GM18511 (cell line): ENCODE measurements around the gene DUSP7.

Experiments used
- ATAC-seq: cut with Tn5 transposase; IDR thresholded peaks from one replicate; pipeline ENCODE4 v1.9.1; 2021; ENCODE audit warnings: mild to moderate bottlenecking, moderate library complexity; ENCODE audit not compliant: unreplicated experiment

The DUSP7 gene

GRCh38 chr3:52012699-52013098 is 43.7 kb downstream of the DUSP7 start:
- ATAC-seq: no peak

GRCh38 chr3:52010431-52010830 is 45.9 kb downstream of the DUSP7 start:
- no peak for ATAC-seq

GRCh38 chr3:52007291-52007690 is 49.1 kb downstream of the DUSP7 start:
- no peak for ATAC-seq

GRCh38 chr3:52006820-52007133 is 49.6 kb downstream of the DUSP7 start:
- ATAC-seq: no peak

- no peak for ATAC-seq
Measured at GRCh38 chr3:52006017-52006819, 50.2 kb downstream of the DUSP7 start.

- ATAC-seq: no peak
Measured at GRCh38 chr3:52005571-52005986, 50.8 kb downstream of the DUSP7 start.

- no peak for ATAC-seq
Measured at GRCh38 chr3:52004906-52005395, 51.4 kb downstream of the DUSP7 start.

- no peak for ATAC-seq
Measured at GRCh38 chr3:52004163-52004787, 52.1 kb downstream of the DUSP7 start.

GRCh38 chr3:52002748-52003147 is 53.6 kb downstream of the DUSP7 start:
- no peak for ATAC-seq

- peak; percentile 88 for ATAC-seq
Measured at GRCh38 chr3:52001443-52001974, 54.9 kb downstream of the DUSP7 start.

- ATAC-seq: no peak
Measured at GRCh38 chr3:51999846-52000245, 56.5 kb downstream of the DUSP7 start.
